ENCODE data around the gene BRD3OS. TPM values are rescaled to one million over a fixed set of nuclear protein-coding genes. Genes with fewer than 3 reads are reported as not detected.
"Not testable (repeated sequence)": the region's sequence is repeated elsewhere in the genome, so short reads cannot be mapped to it uniquely, and the experiment has no call there.

BRD3OS gene
- polyA plus RNA-seq, 1 donor, result 21.6 TPM

- DNase-seq, result no peak
Measured at GRCh38 chr9:134063571-134064450, 38.5 kb downstream of the BRD3OS start.

GRCh38 chr9:134064711-134065110 is 39.4 kb downstream of the BRD3OS start:
- DNase-seq, result no peak

- DNase-seq, result no peak
Measured at GRCh38 chr9:134065612-134066419, 40.5 kb downstream of the BRD3OS start.

- DNase-seq, result no peak
Measured at GRCh38 chr9:134066526-134066912, 41.2 kb downstream of the BRD3OS start.

- DNase-seq, result no peak
Measured at GRCh38 chr9:134066913-134067851, 41.9 kb downstream of the BRD3OS start.

GRCh38 chr9:134067904-134068743 is 42.8 kb downstream of the BRD3OS start, which contains the start of gene BRD3:
Gene BRD3 (minus strand): TSS chr9:134068026. CDS start chr9:134053477, 14,549 bp downstream.
- DNase-seq, result peak; percentile 88

- peak; percentile 50 for DNase-seq
Measured at GRCh38 chr9:134068744-134069479, 43.6 kb downstream of the BRD3OS start.

GRCh38 chr9:134069480-134070399 is 44.5 kb downstream of the BRD3OS start:
- no peak for DNase-seq

GRCh38 chr9:134071149-134071548 is 45.9 kb downstream of the BRD3OS start:
- no peak for DNase-seq

GRCh38 chr9:134072683-134073082 is 47.4 kb downstream of the BRD3OS start:
- DNase-seq, result not testable (repeated sequence)

- DNase-seq, result no peak
Measured at GRCh38 chr9:134073500-134073899, 48.2 kb downstream of the BRD3OS start.

- DNase-seq, result not testable (repeated sequence)
Measured at GRCh38 chr9:134075689-134076088, 50.4 kb downstream of the BRD3OS start.

- no peak for DNase-seq
Measured at GRCh38 chr9:134076644-134077043, 51.4 kb downstream of the BRD3OS start.

Other genes starting within 250 kb of the BRD3OS start
- gene VAV2, start 33.2 kb upstream of the BRD3OS start, polyA plus RNA-seq (ENCODE audit: insufficient read length), result 35.2 TPM
- gene BRD3, start 42.5 kb downstream of the BRD3OS start, polyA plus RNA-seq (ENCODE audit: insufficient read length), result 43.6 TPM
- gene WDR5, start 110.6 kb downstream of the BRD3OS start, polyA plus RNA-seq (ENCODE audit: insufficient read length), result 35.9 TPM
- gene RNU6ATAC, start 139.1 kb downstream of the BRD3OS start, polyA plus RNA-seq (ENCODE audit: insufficient read length), result not detected